Naive thymus-derived CD4-positive, alpha-beta T cell (primary cell): ENCODE measurements around the gene ZBTB18. TPM values are rescaled to one million over a fixed set of nuclear protein-coding genes. Genes with fewer than 3 reads are reported as not detected.
"Not testable (repeated sequence)": the region's sequence is repeated elsewhere in the genome, so short reads cannot be mapped to it uniquely, and the experiment has no call there.

Experiments used
- ATAC-seq: fragments of 150-1000 bp; cut with Tn5 transposase; 2 replicates; pipeline ENCODE4 v1.10.0; 2021; ENCODE audit warnings: mild to moderate bottlenecking, moderate library complexity
- CTCF ChIA-PET: fragments of 350-600 bp; sonication (Branson Sonifier 250); formaldehyde crosslinking; loops from one replicate; lab custom pipeline; 2021; ENCODE audit warnings: antibody characterized with exemption; lab: Charles Lee
- POLR2A ChIA-PET: fragments of 350-600 bp; sonication (Branson Sonifier 250); formaldehyde crosslinking; loops from one replicate; lab custom pipeline; 2021; ENCODE audit warnings: antibody characterized with exemption, inconsistent platforms; lab: Charles Lee
- DNase-seq, 9 donors: peaks; one replicate each; pipeline versions ENCODE4 v3.0.0 to v3.0.0-alpha.2; 2020 to 2022; ENCODE audit warnings: mixed read lengths in 1 of 9
- H3K27ac ChIP-seq: one replicate; pipeline ENCODE4 v1.7.0; 2013; ENCODE audit warnings: mild to moderate bottlenecking, low read depth, low read length, moderate library complexity
- H3K27me3 ChIP-seq, 2 donors: one replicate each; pipeline ENCODE4 v1.7.0; 2013; ENCODE audit warnings: low read length in 2 of 2, mild to moderate bottlenecking in 2 of 2, moderate library complexity in 2 of 2; ENCODE audit not compliant: control insufficient read depth in 2 of 2, insufficient read depth in 2 of 2
- H3K36me3 ChIP-seq, 3 experiments: 1 replicate in 2 of 3; 2 replicates in 1 of 3; pipeline ENCODE4 v1.7.0; 2013; ENCODE audit warnings: low read length in 3 of 3, mild to moderate bottlenecking in 3 of 3, moderate library complexity in 1 of 3; ENCODE audit not compliant: insufficient read depth in 3 of 3, control insufficient read depth in 2 of 3
- H3K4me1 ChIP-seq, 2 donors: one replicate each; pipeline ENCODE4 v1.7.0; 2013; ENCODE audit warnings: low read length in 2 of 2, mild to moderate bottlenecking in 2 of 2, moderate library complexity in 1 of 2; ENCODE audit not compliant: control insufficient read depth in 2 of 2, insufficient read depth in 2 of 2
- H3K4me3 ChIP-seq: 2 replicates; pipeline ENCODE4 v1.7.0; 2013; ENCODE audit warnings: mild to moderate bottlenecking, low read length
- H3K9me3 ChIP-seq, 3 experiments: 1 replicate in 2 of 3; 2 replicates in 1 of 3; pipeline ENCODE4 v1.7.0; 2013; ENCODE audit warnings: low read length in 3 of 3; ENCODE audit not compliant: control insufficient read depth in 2 of 3
- H3K27ac Mint-ChIP-seq, 9 donors: one replicate each; pipeline ENCODE4 v1.8.0; 2020 to 2022; ENCODE audit warnings: mixed read lengths in 9 of 9, mild to moderate bottlenecking in 8 of 9, moderate library complexity in 5 of 9, inconsistent platforms in 2 of 9
- H3K27me3 Mint-ChIP-seq, 5 donors: one replicate each; pipeline ENCODE4 v1.8.0; 2021 to 2022; ENCODE audit warnings: mixed read lengths in 5 of 5, mild to moderate bottlenecking in 1 of 5
- H3K36me3 Mint-ChIP-seq, 5 donors: one replicate each; pipeline ENCODE4 v1.8.0; 2020 to 2022; ENCODE audit warnings: mixed read lengths in 5 of 5, mild to moderate bottlenecking in 3 of 5, inconsistent platforms in 1 of 5
- H3K4me1 Mint-ChIP-seq, 7 donors: one replicate each; pipeline ENCODE4 v1.8.0; 2020 to 2022; ENCODE audit warnings: mixed read lengths in 7 of 7, mild to moderate bottlenecking in 3 of 7, inconsistent platforms in 1 of 7
- H3K4me3 Mint-ChIP-seq, 10 donors: one replicate each; pipeline ENCODE4 v1.8.0; 2020 to 2022; ENCODE audit warnings: mild to moderate bottlenecking in 10 of 10, mixed read lengths in 10 of 10, moderate library complexity in 6 of 10, inconsistent platforms in 2 of 10
- H3K9me3 Mint-ChIP-seq, 11 donors: one replicate each; pipeline ENCODE4 v1.8.0; 2020 to 2022; ENCODE audit warnings: mixed read lengths in 11 of 11, mild to moderate bottlenecking in 4 of 11, inconsistent platforms in 1 of 11, moderate library complexity in 1 of 11
- intact Hi-C, 2 donors: fragments of 100-400 bp; cut with micrococcal nuclease; formaldehyde crosslinking; loops; one replicate each; pipeline ENCODE4 v1.15.1; 2023
- polyA plus RNA-seq, 2 donors: library from polyadenylated mRNA; unstranded; fragments of 300-500 nt; fragmentation: Illumina TruSeq; gene quantifications; one replicate each; pipeline ENCODE4 v1.2.3, GENCODE V29; 2021
- total RNA-seq, 6 experiments: library from RNA in 5 of 6; stranded (reverse) in 5 of 6; gene quantifications; 1 replicate in 5 of 6; 2 replicates in 1 of 6; pipeline ENCODE4 v1.2.3 and lab custom pipeline; 2021 to 2026

Gene ZBTB18
- total and polyA plus RNA-seq, 7 experiments from 2014 or later: 3.6 to 90.7 (median 42.4) TPM

DNA sequence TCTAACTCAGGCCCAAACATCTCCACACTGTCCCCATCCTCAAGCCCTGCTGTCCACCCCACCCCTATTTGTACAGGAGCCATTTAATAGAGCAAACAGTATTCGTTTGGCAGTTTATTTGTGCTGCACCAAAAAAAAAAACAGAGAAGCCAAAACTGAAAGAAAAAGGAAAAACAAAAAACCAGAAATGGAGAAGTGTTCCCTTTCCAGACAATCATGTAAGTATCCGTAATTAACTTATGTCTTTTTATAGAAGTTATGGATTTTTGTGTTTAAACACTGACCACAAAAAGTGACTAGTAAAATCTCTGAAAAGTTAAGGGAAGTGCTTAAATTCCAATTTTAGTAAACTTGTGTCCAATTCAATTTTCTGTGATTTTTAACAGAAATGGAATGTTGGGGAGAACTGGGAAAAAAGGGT lies 40.4 kb upstream of the ZBTB18 start:
- no peaks in the 10 kb centered on the region for H3K9me3 Mint-ChIP-seq
- H3K36me3 Mint-ChIP-seq: no peaks in the 10 kb centered on the region
- H3K4me3 ChIP-seq: no peak overlapping the region
- intact Hi-C loops: no loop called here
- ATAC-seq (no peak), DNase-seq (no peak)
- H3K27ac Mint-ChIP-seq: peak overlapping the region in 1 of 9 donors; percentile 49
- ChIA-PET POLR2A (no interaction called here), CTCF (no interaction called here)
- peaks cover 0 to 9% (median 0%) of the 10 kb centered on the region in 5 donors for H3K27me3 Mint-ChIP-seq
- no peaks in the 10 kb centered on the region for H3K4me1 ChIP-seq
- no peak overlapping the region for H3K4me3 Mint-ChIP-seq
- no peak overlapping the region for H3K27ac ChIP-seq
- peaks cover 0 to 5% (median 0%) of the 10 kb centered on the region in 7 donors for H3K4me1 Mint-ChIP-seq
- H3K36me3 ChIP-seq: no peaks in the 10 kb centered on the region
- no peaks in the 10 kb centered on the region for H3K27me3 ChIP-seq
- H3K9me3 ChIP-seq: no peaks in the 10 kb centered on the region

DNA sequence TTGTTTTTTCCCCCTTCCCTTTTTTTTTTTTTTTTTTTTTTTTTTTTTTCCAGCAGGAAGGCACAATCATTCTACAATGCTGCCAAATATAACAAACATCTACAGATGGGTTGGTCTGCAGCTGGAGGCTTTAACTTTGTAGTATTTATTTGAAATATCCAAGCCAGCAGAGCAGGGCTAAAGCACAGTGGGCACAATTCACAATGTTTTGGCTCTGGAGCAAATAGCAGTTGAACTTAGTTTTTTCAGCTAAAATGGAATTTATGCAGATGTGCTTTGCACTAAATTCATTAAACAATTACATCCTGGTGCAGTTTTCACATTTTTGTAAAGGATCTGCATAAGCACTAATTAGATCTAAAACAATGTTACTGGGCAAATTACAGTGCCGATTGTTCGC lies 39.8 kb upstream of the ZBTB18 start:
- Mint-ChIP-seq H3K27me3 (peaks cover 0 to 9% (median 0%) of the 10 kb centered on the region in 5 donors), H3K4me3 (no peak overlapping the region), H3K9me3 (no peaks in the 10 kb centered on the region), H3K4me1 (peaks cover 0 to 5% (median 0%) of the 10 kb centered on the region in 7 donors), H3K36me3 (no peaks in the 10 kb centered on the region), H3K27ac (no peak overlapping the region)
- H3K4me1 ChIP-seq: no peaks in the 10 kb centered on the region
- ChIA-PET POLR2A (interaction anchor here (0.7 kb wide), 1 partner anchor 229 kb away, joined by 8 read pairs; no protein-coding TSS in a partner anchor), CTCF (no interaction called here)
- intact Hi-C loops: no loop called here
- no peak for ATAC-seq
- no peak overlapping the region for H3K27ac ChIP-seq
- H3K27me3 ChIP-seq: no peaks in the 10 kb centered on the region
- no peak for DNase-seq
- no peaks in the 10 kb centered on the region for H3K9me3 ChIP-seq
- no peaks in the 10 kb centered on the region for H3K36me3 ChIP-seq
- H3K4me3 ChIP-seq: no peak overlapping the region

DNA sequence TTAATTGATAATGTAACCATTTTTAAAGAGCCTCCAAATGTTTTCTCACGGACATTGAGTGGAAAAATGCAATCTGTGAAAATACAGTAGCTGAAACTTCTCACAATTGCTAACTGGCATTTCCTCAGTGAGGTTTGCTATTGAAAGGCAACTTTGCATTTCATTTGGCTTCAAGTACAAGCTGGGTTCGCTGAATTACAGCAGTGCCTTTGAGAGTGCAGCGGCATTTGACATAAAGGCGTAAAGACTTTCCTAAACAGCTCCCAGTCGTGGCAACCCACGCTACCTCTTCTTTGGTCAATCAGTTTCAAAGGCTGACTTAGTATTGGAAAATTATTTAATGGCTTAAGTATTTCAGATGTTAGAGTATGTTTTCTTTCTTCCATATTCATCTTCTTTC lies 39.3 kb upstream of the ZBTB18 start:
- CTCF ChIA-PET: no interaction called here
- POLR2A ChIA-PET: interaction anchor here (0.7 kb wide), 1 partner anchor 229 kb away, joined by 8 read pairs; no protein-coding TSS in a partner anchor
- H3K27ac Mint-ChIP-seq: no peak overlapping the region
- H3K9me3 Mint-ChIP-seq: no peaks in the 10 kb centered on the region
- ATAC-seq (no peak), DNase-seq (no peak)
- no peaks in the 10 kb centered on the region for H3K4me1 ChIP-seq
- H3K4me1 Mint-ChIP-seq: peaks cover 0 to 5% (median 0%) of the 10 kb centered on the region in 7 donors
- H3K27me3 ChIP-seq: no peaks in the 10 kb centered on the region
- H3K4me3 ChIP-seq: no peak overlapping the region
- H3K9me3 ChIP-seq: no peaks in the 10 kb centered on the region
- no peaks in the 10 kb centered on the region for H3K36me3 ChIP-seq
- no peak overlapping the region for H3K27ac ChIP-seq
- H3K27me3 Mint-ChIP-seq: peaks cover 0 to 9% (median 0%) of the 10 kb centered on the region in 5 donors
- no peak overlapping the region for H3K4me3 Mint-ChIP-seq
- H3K36me3 Mint-ChIP-seq: no peaks in the 10 kb centered on the region
- intact Hi-C loops: no loop called here

DNA sequence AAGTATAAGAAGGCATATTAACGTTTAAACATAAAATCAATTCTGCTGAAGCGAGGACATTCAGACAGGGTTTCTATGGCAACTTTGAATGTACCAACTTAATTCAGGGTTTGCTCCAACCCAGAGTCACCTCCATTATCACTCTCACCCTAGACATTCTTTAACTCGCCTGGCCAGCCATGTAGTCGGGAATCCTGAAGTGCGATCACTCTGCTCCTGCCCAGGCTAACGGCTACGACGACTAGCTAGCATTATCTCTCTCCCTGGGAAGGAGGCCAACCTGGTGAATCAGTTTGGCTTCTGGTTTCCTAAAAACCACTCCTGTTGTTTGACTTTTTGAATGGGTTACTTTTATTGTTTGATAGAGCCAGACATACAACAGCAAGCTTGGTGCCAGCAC lies 38.9 kb upstream of the ZBTB18 start:
- H3K27me3 ChIP-seq: no peaks in the 10 kb centered on the region
- no peaks in the 10 kb centered on the region for H3K36me3 ChIP-seq
- intact Hi-C loops: no loop called here
- POLR2A ChIA-PET: no interaction called here
- H3K9me3 ChIP-seq: no peaks in the 10 kb centered on the region
- H3K4me1 Mint-ChIP-seq: peaks cover 0 to 5% (median 0%) of the 10 kb centered on the region in 7 donors
- no peak overlapping the region for H3K27ac ChIP-seq
- CTCF ChIA-PET: no interaction called here
- no peak overlapping the region for H3K27ac Mint-ChIP-seq
- H3K4me3 ChIP-seq: no peak overlapping the region
- H3K36me3 Mint-ChIP-seq: no peaks in the 10 kb centered on the region
- no peaks in the 10 kb centered on the region for H3K9me3 Mint-ChIP-seq
- ATAC-seq (no peak), DNase-seq (no peak)
- H3K4me1 ChIP-seq: no peaks in the 10 kb centered on the region
- no peak overlapping the region for H3K4me3 Mint-ChIP-seq
- H3K27me3 Mint-ChIP-seq: peaks cover 0 to 9% (median 3%) of the 10 kb centered on the region in 5 donors

DNA sequence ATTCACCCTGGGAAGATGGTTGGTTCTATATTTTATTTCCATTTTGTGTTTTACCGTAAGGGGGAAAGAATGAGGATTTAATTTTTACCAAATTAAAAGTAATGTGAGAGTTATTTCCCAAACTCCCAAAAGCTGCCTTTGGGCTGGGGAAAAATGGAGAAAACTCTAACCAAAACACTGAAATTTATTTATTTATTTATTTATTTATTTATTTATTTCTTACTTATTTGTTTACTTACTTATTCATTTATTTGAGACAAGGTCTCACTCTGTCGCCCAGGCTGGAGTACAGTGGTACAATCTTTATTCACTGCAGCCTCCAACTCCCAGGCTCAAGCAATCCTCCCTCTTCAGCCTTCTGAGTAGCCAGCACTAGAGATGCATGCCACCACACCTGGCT lies 38.0 kb upstream of the ZBTB18 start:
- intact Hi-C loops: no loop called here
- no peaks in the 10 kb centered on the region for H3K36me3 ChIP-seq
- H3K27me3 Mint-ChIP-seq: peaks cover 0 to 9% (median 3%) of the 10 kb centered on the region in 5 donors
- H3K4me1 Mint-ChIP-seq: peaks cover 0 to 5% (median 0%) of the 10 kb centered on the region in 7 donors
- H3K4me1 ChIP-seq: no peaks in the 10 kb centered on the region
- DNase-seq (no peak), ATAC-seq (no peak)
- CTCF ChIA-PET: no interaction called here
- POLR2A ChIA-PET: no interaction called here
- H3K9me3 Mint-ChIP-seq: no peaks in the 10 kb centered on the region
- H3K36me3 Mint-ChIP-seq: no peaks in the 10 kb centered on the region
- no peak overlapping the region for H3K27ac ChIP-seq
- no peaks in the 10 kb centered on the region for H3K27me3 ChIP-seq
- H3K27ac Mint-ChIP-seq: no peak overlapping the region
- H3K4me3 Mint-ChIP-seq: no peak overlapping the region
- no peaks in the 10 kb centered on the region for H3K9me3 ChIP-seq
- H3K4me3 ChIP-seq: no peak overlapping the region

DNA sequence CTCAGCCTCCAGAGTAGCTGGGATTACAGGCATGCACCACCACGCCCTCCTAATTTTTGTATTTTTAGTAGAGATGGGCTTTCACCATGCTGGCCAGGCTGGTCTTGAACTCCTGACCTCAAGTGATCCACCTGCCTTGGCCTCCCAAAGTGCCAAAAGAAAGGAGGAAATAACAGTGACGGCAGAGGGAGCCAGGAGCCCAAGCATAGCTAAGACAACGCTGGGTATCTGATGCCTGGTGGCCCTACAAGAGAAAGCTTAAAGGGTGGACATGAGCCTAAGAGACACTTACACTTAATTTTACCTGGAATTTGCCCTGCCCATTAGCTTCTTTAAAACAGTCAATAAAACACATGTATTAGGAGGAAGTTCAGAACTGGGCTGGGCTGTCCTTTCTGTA lies 36.2 kb upstream of the ZBTB18 start:
- not testable (repeated sequence) for H3K9me3 Mint-ChIP-seq, ATAC-seq

DNA sequence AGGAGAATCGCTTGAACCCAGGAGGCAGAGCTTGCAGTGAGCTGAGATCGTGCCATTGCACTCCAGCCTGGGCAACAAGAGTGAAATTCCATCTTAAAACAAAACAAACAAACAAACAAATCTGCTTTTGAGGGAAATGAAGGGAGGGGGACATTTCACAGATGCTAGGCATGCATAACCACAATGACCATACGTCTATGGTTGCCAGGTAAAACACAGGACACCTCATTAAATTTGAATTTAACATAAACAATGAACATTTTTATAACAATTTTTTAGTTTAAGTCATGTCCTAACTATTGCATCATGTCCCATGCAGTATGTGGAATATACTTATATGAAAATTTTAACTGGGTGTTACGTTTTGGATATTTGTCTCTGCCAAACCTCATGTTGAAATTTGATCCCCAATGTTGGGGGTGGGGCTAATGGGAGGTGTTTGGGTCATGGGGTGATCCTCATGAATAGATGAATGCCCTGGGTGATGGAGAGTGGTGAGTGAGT lies 31.0 kb upstream of the ZBTB18 start:
- ChIA-PET POLR2A (no interaction called here), CTCF (no interaction called here)
- DNase-seq: no peak
- no peak overlapping the region for H3K27ac Mint-ChIP-seq
- H3K36me3 ChIP-seq: no peaks in the 10 kb centered on the region
- H3K9me3 Mint-ChIP-seq: no peaks in the 10 kb centered on the region
- H3K27me3 ChIP-seq: no peaks in the 10 kb centered on the region
- H3K4me1 ChIP-seq: no peaks in the 10 kb centered on the region
- H3K4me3 Mint-ChIP-seq: no peak overlapping the region
- H3K36me3 Mint-ChIP-seq: peaks cover 0 to 3% (median 0%) of the 10 kb centered on the region in 5 donors
- intact Hi-C loops: no loop called here
- H3K27ac ChIP-seq: no peak overlapping the region
- peaks cover 0 to 4% (median 0%) of the 10 kb centered on the region in 7 donors for H3K4me1 Mint-ChIP-seq
- peaks cover 0 to 17% (median 3%) of the 10 kb centered on the region in 5 donors for H3K27me3 Mint-ChIP-seq
- no peaks in the 10 kb centered on the region for H3K9me3 ChIP-seq
- ATAC-seq: no peak
- no peak overlapping the region for H3K4me3 ChIP-seq

More for the DNA sequence above, 36.2 kb upstream of the ZBTB18 start:
- H3K27ac ChIP-seq, POLR2A ChIA-PET, CTCF ChIA-PET, H3K36me3 ChIP-seq, intact Hi-C loops, H3K4me1 ChIP-seq, DNase-seq, H3K9me3 ChIP-seq, H3K27ac Mint-ChIP-seq, H3K36me3 Mint-ChIP-seq, H3K4me1 Mint-ChIP-seq, H3K4me3 Mint-ChIP-seq, H3K4me3 ChIP-seq, H3K27me3 ChIP-seq: not testable (repeated sequence)
- H3K27me3 Mint-ChIP-seq: peaks cover 0 to 11% (median 9%) of the 10 kb centered on the region in 5 donors
